PFSK-1 (cell line): ENCODE measurements around the gene SEC31A.

Experiments used
- FOXP2 ChIP-seq: optimal IDR thresholded peaks from 2 replicates; pipeline ENCODE3; 2011; ENCODE audit warnings: borderline replicate concordance, control low read depth, inconsistent platforms; ENCODE audit not compliant: insufficient read depth; ENCODE audit errors: extremely low read length, extremely low read depth
- POLR2AphosphoS5 ChIP-seq: IDR thresholded peaks from 2 replicates; pipeline ENCODE4 v1.6.1; 2012; ENCODE audit warnings: low read depth, mild to moderate bottlenecking, control low read depth, low read length, moderate library complexity
- SIN3A ChIP-seq: IDR thresholded peaks from 2 replicates; pipeline ENCODE4 v1.6.1; 2012; ENCODE audit warnings: mild to moderate bottlenecking, low read length, moderate library complexity, borderline replicate concordance; ENCODE audit not compliant: insufficient read depth
- TAF1 ChIP-seq: IDR thresholded peaks from 2 replicates; pipeline ENCODE4 v1.6.1; 2012; ENCODE audit warnings: low read length, control low read depth, borderline replicate concordance; ENCODE audit not compliant: insufficient read depth
- TF ChIP-seq, protein P1 (sequence below), 2 experiments: IDR thresholded peaks; 2 replicates each; pipeline versions ENCODE4 v1.6.1 to v1.8.0; 2011 to 2012; ENCODE audit warnings: low read depth in 2 of 2, low read length in 2 of 2, control low read depth in 1 of 2, inconsistent platforms in 1 of 2, mild to moderate bottlenecking in 1 of 2, moderate library complexity in 1 of 2; ENCODE audit not compliant: insufficient read depth in 1 of 2

The SEC31A gene

DNA sequence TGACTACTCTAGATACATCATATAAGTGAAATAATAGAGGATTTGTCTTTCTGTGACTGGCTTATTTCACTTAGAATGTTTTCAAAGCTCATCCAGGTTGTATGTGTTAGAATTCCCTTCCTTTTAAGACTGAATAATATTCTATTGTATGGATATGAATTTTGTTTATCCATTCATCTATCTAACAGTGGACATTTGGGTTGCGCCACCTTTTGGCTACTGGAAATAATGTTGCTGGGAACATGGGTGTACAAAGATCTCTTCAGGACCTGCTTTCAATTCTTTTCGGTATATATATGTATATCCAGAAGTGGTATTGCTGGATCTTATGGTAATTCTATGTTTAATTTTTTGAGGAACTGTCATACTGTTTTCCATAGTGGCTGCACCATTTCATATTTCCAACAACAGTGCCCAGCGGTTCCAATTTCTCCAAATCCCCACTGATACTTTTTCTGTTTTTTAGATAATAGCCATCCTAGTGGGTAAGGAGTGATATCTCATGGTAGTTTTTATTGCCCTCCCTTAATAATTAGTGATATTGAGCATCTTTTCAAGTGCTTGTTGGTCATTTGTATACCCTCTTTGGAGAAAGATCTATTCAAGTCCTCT, 88.9 kb downstream of the SEC31A start:
- TF ChIP-seq FOXP2 (no peak), SIN3A (no peak), TAF1 (no peak), POLR2AphosphoS5 (no peak)
- TF ChIP-seq, protein P1, sequence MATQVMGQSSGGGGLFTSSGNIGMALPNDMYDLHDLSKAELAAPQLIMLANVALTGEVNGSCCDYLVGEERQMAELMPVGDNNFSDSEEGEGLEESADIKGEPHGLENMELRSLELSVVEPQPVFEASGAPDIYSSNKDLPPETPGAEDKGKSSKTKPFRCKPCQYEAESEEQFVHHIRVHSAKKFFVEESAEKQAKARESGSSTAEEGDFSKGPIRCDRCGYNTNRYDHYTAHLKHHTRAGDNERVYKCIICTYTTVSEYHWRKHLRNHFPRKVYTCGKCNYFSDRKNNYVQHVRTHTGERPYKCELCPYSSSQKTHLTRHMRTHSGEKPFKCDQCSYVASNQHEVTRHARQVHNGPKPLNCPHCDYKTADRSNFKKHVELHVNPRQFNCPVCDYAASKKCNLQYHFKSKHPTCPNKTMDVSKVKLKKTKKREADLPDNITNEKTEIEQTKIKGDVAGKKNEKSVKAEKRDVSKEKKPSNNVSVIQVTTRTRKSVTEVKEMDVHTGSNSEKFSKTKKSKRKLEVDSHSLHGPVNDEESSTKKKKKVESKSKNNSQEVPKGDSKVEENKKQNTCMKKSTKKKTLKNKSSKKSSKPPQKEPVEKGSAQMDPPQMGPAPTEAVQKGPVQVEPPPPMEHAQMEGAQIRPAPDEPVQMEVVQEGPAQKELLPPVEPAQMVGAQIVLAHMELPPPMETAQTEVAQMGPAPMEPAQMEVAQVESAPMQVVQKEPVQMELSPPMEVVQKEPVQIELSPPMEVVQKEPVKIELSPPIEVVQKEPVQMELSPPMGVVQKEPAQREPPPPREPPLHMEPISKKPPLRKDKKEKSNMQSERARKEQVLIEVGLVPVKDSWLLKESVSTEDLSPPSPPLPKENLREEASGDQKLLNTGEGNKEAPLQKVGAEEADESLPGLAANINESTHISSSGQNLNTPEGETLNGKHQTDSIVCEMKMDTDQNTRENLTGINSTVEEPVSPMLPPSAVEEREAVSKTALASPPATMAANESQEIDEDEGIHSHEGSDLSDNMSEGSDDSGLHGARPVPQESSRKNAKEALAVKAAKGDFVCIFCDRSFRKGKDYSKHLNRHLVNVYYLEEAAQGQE (IDR thresholded peaks at IDR 0.05; ENCODE audit: insufficient read depth in 1 of 2, low read depth in 2 of 2, low read length in 2 of 2) = no peak

DNA sequence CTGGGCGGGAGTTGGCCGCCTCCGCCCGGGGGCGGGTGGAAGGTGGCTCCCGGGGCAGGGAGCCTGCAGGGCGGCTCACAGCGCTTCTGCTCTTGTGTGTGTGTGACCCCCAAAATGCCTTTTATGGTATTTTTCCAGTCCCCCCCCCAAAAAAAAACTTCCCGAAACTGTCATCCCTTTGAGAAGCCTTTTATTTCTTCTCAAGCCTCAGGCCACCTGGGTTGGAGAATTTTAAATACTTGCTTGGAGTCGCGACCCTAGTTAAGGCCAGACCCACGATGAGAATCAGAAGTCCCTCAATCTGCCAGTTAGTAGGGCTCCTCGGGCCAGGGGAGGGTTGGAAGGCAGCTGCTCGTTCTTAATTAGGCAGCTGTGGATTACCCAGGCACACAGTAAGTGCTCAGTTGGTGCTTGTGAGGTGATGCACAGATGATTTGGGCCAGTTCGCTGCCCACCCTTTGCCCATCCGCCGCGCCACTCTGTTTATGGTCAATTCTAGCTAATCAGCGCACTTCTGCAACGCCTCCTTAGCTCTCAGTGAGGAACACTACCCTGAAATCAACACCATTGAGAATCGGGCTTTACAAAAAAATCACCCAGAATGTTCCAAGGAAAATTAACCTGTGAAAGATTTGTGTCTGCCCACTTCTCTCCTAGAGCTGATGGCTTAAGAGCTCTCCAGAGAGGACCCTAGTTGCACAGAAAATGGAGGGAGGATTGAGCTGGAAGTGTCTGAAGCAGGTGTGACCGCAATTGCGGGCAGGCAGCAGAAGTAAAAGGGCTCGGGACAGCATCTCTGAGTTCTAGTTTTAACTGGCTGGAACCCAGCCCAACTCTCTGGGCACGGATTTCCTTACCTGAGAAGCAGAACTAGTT, 91.7 kb downstream of the SEC31A start:
- TF ChIP-seq TAF1 (no peak), FOXP2 (no peak), SIN3A (no peak), POLR2AphosphoS5 (no peak)
- TF ChIP-seq, protein P1 (IDR thresholded peaks at IDR 0.05; ENCODE audit: insufficient read depth in 1 of 2, low read depth in 2 of 2, low read length in 2 of 2) = no peak

DNA sequence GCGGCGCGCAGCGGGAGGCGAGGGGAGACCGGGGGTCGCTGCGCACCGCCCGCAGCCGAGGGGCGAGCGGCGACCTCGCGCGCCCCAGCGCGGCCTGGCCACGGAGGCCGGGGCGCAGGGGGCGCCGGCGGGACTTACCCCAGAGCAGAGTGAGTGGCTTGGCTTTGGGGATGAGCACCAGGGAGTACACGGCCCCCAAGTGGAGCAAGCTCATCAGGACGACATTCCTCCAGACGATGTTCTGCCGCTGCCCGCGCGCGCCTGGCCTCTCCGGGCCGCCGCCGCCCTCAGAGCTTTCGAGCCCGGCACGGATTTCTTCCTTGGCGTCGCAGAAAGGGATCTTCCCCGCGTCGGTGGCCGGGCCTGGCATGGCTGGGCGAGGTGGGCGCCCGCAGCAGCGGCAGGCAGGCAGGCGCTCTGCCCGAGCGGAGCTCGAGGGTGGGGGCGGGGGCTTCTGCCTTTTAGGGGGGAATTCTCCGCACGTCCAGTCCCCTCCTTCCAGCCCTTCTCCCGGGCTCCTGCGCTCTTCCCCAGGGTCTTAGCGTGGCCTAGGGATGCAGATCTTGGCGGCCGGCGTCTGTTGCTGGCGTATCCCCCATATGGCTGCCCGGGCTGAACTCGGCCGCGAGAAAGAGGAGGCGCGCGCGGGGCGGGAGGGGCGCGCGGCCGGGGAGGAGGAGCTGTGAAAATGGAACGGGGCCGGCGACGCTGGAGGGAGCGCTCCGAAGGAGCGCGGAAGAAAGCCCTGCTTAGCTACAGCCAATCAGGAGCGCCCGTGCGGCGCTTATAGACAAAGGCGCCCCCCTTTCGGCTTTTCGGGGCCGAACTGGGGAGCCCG, 92.6 kb downstream of the SEC31A start, which contains the start of gene SCD5:
Gene SCD5, minus strand, starts transcription at position 629 of the 838 bp plus-strand sequence. Its CDS starts 259 bp downstream, at position 370.
- TF ChIP-seq, protein P1 (IDR thresholded peaks at IDR 0.05; ENCODE audit: insufficient read depth in 1 of 2, low read depth in 2 of 2, low read length in 2 of 2) = no peak
- TF ChIP-seq POLR2AphosphoS5 (no peak), SIN3A (no peak), FOXP2 (no peak), TAF1 (no peak)

DNA sequence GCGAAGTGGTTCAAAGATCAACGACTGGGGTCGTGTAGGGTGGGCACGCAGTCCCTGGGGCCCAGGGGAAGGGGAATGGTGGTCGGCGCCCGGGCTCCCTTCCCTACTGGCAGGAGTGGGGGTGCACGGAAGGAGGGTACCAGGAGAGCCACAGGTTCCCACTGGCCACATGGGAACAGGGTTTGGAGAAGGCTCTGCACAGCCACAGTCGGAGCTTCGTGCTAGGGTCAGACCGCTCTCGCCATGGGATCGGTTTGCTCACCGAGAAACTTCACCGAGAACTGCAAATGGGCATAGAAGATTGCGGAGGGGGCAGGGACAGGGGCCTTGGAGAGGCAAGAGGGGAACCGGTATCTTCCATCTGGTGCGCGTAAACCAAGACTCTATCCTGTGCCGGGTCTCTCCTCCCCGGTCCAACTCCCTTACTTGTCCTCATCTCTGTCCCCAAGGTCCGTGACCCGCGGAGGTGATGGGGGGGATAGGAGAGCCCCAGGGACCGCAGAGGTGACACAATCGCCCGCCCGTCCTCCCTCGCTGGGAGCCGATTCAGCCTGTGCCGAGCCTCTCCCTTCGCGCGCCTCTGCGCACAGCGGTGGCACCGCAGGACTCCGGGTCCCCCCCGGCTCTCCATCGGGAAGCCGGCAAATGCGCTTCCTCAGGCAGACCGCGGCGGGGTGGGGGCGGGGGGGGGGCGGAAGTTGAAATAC, 93.4 kb downstream of the SEC31A start:
- TF ChIP-seq TAF1 = no peak
- TF ChIP-seq, protein P1 (IDR thresholded peaks at IDR 0.05; ENCODE audit: insufficient read depth in 1 of 2, low read depth in 2 of 2, low read length in 2 of 2) = no peak
- no peak for TF ChIP-seq SIN3A
- no peak for TF ChIP-seq FOXP2
- no peak for TF ChIP-seq POLR2AphosphoS5
